Measurements from ENCODE around the gene HERC3.

HERC3 gene

DNA sequence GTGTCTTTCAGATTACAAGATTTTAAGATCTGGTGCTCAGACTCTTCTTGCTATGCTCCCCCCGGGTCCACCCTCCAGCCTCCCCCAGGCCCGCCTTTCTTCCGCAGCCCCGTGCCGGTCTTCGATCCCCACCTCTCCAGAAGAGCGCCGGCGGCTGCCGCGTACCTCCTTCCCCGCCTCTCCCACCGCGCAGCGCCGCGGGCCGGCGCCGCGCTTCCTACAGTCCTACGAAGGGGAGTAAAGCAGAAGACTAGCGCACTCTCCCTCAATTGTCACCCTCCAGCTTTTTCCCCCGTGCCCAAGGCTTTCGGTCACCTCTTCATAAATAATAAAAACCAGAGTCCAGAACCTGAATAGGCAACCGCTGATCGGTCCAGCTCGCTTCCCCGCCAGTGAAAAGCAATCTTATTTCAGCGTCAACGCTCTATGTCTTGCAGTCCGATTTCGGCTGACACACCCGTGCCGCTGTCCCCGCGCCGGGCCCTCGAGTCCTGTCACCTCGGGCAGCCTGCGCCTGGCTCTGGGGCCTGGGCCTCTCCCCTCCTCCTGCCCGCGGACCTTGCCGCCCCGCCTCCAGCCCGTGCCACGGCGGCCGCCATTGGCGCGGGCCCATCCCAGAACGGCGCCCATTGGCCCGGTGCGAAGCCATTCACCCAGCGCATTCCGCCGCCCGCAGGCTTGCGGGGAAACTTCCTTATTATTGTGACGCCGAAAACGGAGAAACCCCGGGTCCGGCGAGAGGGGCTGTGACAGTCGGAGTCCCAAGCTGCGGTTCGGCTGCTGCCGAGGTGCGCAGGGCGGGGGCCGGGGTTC lies at the start of gene HERC3:
Gene HERC3, plus strand, starts transcription at position 694 of the 813 bp plus-strand sequence. CDS start 13,344 bp downstream, outside the sequence.
- DNase-seq (ENCODE audit: low spot score), result peak; percentile 86

DNA sequence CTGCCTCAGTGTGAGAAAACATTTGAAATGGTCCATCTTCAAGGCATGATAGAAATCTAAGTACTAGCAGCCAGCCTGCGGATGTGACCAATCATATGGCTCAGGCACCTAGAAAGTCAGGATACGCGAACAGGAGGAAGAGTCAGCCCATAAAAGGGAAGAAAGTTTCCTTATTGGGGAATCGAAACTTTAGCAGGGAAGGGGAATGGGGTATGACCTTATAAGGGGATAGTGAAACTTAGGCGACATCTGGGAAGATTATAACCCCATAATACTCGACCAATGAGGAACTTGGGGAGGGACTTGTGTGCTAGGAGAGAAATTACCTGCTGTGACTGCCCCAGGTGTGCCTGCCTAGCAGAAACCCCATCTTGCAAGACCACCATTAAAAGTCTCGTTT lies 42.5 kb upstream of the HERC3 start:
- DNase-seq (ENCODE audit: low spot score), result no peak

DNA sequence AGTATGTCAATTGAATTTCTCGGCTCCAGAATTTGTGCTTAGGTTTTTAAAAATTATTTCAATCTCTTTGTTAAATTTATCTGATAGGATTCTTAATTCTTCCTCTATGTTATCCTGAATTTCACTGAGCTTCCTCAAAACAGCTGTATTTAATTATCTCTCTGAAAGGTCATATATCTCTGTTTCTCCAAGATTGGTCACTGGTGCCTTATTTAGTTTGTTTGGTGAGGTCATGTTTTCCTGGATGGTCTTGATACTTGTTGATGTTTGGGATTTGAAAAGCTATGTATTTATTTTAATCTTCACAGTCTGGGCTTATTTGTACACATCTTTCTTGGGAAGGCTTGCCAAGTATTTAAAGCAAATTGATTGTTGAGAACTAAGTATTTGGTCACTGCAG lies 24.7 kb upstream of the HERC3 start:
- no peak for DNase-seq (ENCODE audit: low spot score)

DNA sequence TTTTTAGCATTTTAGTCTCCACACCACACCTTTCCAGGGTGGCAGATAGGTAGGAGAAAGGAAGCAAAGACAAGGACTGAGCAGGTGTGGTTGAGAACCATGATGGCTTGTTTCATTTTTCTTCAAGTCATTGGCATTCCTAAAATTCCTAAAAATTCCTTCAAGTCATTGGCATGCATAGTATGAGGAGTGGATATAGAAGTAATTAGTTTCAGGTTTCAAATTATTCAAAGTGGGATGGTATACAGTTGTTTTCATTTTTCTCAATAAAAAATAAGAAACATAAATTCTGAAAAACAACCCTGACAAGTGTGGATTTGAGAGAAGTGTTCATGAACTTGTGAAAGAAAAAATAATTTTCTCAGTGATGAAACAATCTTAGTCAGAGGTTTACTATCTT lies 22.3 kb upstream of the HERC3 start:
- DNase-seq (ENCODE audit: low spot score), result no peak

DNA sequence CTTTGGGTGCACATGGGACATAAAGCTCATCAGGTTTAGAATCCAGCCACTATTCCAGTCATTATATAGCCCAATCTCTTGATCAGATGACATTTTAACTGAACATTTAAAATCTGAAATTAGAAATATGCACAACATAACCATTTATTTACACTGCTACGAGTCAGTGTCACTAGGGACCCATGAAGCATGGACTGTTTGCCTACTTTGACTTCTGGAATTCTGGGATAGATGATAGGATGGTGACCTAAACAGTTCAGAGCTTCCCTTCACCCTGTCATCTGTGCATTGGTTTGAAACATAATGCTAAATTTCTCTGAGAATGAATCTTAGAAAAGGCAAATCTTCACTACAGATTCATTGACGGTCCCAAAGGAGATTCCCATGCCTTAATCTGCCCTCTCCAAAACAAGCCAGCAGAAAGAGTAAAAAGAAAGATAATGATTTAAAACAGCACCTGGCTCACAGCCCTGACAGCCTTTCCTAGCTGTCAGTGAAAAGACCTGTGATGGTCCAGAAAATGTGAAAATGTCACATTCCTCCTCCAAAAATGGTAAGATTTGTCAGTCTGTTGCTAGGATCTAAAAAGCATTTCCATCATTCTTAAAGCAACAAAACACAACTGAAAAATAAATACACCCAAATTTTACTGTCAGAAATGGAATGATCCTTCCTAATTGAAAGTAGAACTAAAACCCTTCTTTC lies 18.9 kb upstream of the HERC3 start:
- DNase-seq (ENCODE audit: low spot score), result no peak

DNA sequence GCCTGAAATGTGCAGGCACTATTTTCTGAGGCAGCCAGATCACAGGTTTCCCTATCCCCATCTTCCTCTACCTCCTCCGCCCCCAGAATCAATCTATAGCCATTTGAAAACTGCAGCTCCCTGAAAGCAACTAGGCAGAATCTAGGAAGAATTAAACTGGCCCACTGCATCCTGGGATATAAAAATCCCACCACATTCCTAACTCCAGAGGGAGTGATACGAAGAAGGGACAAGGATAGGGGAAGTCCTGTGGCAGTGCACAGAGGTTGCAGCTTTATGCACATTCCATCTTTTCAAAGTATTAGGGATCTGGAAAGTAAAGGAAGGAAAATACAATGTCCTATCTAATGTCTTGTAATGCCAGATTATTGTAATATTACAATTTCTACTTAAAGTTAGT lies 18.3 kb upstream of the HERC3 start:
- no peak for DNase-seq (ENCODE audit: low spot score)

DNA sequence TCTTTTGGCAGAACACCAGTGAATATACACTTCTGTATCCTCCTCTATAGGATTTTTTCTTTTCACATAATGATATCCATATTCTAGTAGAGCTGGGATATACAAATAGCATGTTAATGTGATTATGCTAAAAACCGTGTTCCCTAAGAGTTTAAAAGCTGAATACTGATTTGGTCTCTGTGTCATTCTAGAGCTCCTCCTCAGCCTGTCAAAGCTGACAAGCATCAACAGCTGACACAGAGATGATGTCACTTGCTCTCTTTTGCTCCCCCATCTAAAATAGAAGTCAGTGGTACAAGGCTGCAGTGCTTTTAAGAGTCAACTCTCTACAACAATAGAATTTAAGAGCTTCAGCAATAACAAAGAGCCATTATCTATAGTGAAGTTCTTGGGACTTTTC lies 17.1 kb upstream of the HERC3 start:
- no peak for DNase-seq (ENCODE audit: low spot score)

DNA sequence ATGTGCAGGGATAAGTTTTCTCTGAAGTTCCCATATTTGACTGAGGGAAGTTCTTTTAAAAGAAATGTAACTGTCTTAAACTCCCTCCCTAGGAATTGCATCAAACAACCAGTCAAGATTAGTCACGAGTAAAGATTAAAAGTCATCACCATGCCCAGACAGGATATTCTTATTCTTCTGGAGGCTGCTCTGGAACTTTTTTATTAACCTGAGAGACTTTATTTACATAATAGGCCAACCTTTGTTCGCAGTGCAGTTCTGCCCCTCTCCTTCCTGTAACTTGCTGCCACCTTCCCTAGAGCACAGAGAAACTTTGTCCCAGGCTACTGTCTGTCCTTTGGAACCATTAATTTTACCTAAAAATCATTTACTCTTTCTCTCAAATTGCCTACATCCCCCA lies 9.8 kb upstream of the HERC3 start:
- no peak for DNase-seq (ENCODE audit: low spot score)

DNA sequence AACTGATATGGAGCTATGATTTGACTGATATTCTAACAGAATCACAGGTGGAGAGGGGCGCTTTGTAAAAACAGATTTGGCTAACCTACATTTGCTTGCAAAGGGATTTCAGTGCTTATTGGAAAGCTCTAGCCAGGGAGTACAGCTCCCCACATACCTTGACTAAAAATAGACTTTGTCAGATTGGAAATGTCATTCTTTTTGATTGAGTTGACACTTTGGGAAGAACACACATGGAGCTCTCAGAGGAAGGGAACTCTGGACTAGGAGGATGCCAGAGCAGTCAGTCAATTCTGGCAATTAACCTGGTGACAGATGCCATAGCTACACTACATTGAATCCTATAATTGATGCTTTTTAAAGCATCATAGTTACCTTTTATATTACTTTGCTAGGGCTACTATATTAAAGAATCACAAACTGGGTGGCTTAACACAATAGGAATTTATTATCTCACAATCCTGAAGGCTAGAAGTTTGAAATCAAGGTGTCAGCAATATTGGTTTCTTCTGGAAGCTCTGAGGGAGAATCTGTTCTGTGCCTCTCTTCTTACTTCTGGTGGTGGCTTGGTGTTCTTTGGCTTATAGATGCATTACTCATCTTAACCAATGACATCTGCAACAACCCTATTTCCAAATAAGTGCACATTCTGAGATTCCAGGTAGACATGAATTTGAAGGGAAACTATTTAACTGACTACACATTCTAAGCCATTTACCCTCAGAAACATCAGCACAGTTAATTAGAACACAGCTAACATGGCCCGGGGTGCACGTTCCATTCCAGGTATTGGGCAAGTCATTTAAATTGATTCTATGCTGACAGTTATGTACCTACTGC lies 8.4 kb upstream of the HERC3 start:
- DNase-seq (ENCODE audit: low spot score), result no peak

DNA sequence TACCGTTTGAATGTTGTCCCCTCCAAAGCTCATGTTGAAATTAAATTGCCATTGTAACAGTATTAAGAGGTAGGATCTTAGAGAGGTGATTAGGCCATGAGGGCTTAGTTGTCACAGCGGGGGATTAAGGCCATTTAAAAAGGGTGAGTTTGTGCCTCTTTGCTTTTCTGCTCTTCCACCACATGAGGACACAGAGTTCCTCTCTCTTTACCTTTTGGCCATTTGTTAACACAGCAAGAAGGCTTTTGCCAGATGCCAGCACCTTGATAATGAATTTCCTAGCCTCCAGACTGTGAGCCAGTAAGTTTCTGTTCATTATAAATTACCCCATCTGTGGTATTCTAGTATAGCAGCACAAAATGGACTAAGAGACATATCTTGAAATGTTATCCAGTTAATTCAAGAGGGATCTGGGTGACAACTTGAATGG lies 7.8 kb upstream of the HERC3 start:
- no peak for DNase-seq (ENCODE audit: low spot score)

DNA sequence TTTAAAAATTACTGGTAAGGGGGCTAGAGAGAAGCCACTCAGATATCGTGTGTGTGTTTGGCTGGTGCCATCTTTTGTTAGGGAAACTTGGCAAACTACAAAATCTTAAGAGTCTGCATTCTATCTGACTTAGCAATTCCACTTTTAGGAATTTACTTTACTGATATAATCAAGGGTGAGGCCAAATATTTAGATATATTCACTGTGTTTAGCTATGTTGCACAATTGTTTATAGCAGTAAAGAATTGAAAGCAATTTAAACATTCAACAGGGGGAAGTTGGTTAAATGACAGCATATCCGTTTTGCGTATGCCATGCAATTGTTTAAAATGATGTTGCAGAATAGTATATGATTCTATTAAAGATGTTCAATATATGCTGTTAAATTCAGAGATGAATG lies 6.4 kb upstream of the HERC3 start:
- DNase-seq (ENCODE audit: low spot score), result no peak

DNA sequence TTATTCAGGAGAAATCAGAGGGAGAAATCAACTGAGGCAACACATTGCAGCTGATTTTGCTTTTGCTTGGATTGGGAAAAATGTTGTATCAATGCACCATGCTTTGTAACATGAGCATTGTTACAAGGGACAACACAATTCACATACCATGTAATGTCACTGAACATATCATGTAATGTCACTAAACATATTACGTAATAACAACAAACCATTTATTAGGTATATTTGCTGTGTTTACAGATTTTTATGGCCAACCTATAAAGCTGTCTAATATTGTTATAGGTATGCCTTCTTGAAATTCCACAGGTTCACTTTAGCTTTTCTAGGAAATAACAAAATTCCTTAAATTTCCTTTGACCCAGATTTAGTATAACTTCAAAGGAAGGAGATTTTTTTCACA lies 5.0 kb upstream of the HERC3 start:
- no peak for DNase-seq (ENCODE audit: low spot score)

DNA sequence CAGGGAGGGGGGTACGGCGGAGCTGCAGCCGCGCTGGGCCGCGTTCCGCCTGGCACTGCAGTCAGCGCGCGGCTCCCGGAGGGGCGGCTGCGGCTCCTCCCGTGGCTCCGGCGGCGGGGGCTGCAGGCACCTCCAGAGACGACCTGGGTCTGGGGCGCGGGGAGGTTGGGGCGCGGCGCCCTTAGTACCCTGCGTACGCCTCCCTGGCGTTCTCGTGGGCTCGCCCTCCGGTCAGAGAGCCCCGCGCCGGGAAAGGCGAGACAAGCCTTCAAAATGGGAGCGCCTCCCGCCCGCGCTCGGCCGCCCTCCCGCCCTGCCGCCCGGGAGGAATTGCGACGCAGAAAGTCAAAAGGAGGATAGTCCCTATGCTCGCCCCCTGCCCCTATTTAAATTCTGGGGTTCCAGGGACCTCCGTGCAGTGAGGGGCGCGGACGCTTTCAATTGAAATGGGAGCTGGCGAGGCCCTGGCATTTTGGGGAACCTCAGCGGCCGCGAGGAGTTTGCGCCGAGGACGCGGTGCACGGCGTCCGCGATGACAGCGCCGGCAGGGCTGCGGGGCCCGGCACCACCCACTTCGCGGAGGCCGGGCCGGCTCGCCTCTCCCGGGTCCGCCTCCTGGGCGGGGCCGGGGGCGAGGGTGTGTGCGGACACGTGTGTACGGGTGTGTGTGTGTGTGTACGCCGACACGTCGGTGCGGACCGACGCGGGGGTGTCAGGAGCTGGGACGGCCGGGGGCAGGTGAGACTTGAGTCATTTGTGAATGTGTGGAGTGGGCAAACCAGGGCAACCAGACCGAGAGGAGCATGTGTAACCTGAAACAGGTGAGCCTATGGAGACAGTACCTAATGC lies 544 bp downstream of the HERC3 start:
- peak; percentile 79 for DNase-seq (ENCODE audit: low spot score)

DNA sequence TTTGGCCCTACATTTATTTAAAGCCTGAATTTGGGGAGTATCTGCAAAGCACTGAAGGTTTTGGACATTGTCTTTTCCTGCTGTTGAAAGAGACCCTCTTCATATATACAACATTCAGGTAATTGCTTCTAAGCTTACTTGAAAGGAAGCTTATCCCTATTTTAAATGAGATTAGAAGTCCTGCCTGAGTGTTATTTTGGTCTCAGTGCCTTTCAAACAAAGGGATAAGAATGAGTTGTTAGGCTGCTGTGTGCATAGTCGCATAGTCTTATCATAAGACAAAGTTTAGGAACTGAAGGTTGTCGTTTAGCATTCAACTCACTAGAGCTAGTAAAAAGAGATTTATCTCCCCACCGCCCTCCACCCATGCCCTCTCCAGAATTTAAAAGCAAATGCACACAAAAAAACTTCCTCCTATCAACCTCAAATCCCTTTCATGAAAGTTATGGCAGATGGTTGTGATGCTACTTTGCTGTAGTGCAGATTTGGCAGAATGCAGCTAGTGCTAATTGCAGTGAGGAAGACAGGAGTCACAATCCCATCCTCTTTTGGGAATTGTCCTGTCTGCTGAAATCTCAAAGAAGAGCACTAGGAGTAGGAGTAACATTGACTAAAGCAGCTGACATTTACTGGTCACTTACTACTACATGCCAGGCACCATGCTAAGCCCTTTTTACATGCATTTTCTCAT lies 5.8 kb downstream of the HERC3 start:
- DNase-seq (ENCODE audit: low spot score), result no peak

DNA sequence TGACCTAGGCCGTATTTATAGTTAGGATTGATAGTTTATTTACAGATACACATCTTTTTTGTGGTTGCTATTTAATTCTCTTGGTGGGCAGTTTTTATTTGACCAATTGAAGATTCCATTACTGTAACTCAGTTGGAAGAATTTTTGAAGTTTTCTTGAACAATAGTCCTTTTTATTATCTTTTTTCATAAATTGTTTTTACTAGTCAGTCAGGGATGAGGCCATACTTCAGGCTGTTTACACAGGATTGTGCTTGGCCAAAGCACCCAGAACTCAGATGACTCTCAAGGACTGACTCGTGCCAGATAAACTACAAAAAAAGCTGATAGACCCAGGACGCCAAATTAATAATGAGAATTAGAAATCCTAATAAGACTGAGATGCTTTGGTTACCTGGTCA lies 7.0 kb downstream of the HERC3 start:
- no peak for DNase-seq (ENCODE audit: low spot score)

DNA sequence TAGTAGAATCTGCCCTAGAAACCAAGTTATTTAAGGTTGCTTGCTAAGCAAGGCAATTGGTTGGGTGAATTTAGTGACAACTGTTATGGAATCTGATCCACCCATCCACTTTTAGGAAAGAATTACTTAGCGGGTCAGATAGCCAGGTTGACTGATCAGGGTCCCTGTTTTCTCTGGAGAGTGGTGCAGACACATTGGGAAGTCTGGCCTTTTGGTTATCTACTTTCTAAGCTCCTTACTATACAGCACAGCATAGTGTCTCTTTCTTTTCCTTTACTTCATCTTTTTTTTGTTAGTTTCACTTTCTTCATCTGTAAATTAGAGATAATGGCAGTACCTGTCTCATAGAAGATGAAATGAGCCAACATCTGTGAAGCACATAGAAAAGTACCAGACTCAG lies 7.4 kb downstream of the HERC3 start:
- DNase-seq (ENCODE audit: low spot score), result no peak

DNA sequence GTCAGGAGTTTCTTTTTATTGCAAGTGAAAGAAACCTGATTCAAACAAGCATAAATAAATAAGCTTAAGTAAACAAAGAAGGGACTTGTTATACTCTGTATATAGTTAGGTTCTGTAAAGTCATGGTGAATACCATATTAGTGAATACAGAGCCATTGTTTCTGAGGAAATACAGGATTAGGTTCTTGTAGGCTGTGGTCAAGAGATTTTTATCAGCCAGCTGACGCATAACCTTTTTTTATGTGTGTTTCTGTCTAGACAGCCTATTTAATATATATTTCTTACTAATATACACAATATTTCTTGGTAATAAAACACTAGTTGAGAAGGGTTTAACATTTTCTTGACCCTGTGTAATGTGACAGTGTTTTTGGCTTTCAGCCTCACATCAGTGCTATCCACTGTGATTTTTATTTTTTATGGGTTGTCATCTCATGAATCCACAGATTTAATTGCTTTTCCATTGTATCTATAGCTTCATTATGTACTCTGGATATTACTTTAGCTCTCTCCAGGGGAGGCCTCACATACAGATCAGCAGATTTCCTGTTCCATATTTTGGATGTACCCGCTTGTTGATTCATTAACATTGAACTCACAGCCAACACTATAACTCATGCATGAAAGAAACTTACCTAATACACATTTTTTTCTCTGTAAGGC lies 8.0 kb downstream of the HERC3 start:
- DNase-seq (ENCODE audit: low spot score), result no peak

DNA sequence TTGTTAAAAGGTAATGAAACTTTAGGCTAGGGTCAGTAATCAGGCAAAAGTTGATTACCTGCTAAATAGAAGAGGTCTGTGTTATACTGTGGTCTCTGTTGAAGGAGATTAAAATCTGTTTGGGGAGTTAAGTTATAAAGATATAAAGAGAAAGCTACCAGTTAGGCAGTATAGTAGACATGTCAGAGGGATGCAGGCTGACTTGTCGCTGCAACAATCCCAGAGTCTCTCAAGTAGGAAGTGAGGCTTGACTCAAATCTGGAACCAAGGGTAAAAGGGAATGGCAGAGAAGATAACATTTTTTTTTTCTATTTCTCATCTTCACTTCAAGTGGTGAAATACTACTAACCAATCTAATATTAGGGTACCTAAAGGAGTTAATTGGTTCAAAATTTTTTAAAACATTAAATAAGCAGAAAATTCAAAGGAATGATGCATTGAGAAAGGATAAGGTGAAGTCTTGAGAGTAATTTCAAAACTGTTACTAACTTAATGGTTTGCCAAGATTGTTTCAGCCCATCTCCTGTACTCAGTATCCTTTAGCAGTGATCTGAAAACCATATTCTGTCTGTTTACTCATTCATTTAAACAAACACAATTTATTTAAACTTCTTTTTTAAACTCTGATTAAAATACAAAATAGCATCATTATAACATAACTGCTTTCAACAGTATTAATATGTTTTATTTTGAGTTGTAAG lies 12.8 kb downstream of the HERC3 start:
- DNase-seq (ENCODE audit: low spot score), result no peak

DNA sequence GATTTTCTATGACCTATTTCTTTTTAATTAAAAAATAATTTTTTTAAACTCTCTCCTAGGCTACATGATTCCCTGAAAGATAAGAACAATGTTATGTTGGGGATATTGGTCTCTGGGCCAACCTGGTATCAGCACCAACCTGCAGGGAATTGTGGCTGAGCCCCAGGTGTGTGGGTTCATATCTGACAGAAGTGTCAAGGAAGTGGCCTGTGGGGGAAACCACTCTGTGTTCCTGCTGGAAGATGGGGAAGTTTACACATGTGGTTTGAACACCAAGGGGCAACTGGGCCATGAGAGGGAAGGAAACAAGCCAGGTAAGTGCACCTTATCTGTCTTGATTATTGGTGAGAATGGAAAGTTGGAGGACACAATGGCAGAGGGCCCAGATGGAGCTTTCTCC lies 13.5 kb downstream of the HERC3 start:
- DNase-seq (ENCODE audit: low spot score), result peak; percentile 15

DNA sequence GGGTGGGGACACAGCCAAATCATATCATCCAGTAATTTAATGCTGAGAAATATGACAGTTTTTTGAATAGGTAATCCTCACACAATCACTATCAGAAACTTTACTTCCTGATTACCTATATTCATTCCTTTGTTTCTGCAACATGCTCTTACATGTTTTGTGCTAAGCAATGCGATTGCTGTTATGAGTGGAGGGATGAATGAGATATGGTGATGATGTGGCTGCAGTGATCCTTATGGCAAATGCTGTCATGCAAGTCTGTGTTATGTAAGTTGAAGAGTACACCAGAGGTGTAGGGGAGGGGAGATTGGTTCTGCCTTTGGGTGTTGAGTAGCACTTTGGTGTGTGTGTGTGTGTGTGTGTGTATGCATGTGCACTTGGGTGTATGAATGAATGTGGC lies 14.6 kb downstream of the HERC3 start:
- no peak for DNase-seq (ENCODE audit: low spot score)
